GM12873 (cell line): ENCODE measurements around the gene COA7.

ENCODE experiments used
- CTCF ChIP-seq: IDR thresholded peaks from 2 replicates; pipeline ENCODE4 v1.5.1; 2012; ENCODE audit warnings: low read depth, mild to moderate bottlenecking, moderate library complexity, low read length, control low read depth; ENCODE audit not compliant: insufficient read depth; ENCODE audit errors: missing control alignments

COA7 gene

DNA sequence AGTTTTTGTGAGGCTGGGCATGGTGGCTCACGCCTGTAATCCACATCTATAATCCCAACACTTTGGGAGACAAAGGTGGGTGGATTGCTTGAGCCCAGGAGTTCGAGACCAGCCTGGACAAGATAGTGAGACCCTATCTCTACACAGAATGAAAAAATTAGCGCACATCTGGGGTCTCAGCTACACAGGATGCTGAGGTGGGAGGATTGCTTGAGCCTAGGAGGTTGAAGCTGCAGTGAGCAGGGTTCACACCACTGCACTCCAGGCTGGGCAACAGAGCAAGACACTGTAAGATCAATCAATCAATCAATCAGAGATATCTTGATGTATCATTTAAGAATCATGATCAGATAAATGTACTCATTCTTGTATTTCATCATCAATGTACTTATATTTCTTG is 35.2 kb upstream of the COA7 start:
- no peak for TF ChIP-seq CTCF

DNA sequence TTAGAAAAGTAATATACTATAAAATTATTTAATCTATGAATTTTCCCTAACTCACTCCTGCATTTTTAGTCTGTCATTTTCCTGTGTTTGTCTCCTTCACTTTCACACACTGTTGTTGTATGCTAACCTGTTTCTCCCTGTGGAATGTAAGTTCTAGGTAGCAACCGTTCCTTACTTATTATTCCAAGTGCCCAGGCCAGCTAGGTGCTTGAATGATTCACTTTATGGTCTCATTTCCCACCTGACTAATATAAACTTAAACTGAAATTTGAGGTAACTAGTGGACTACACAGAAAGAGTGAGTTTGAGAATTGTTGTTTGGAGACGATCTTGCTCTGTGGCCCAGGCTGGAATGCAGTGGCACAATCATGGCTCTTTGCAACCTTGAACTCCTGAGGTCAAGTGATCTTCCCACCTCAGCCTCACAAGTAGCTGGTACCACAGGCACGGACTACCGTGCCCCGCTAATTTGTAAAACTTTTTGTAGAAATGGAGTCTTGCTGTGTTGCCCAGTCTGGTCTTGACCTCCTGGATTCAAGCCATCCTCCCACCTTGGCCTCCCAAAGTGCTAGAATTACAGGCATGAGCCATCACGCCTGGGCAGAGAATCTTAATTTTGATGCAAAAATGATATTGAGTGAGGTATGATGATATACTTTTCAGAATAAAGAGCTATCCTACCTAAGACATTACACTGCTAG is 30.0 kb upstream of the COA7 start:
- no peak for TF ChIP-seq CTCF

GRCh38 chr1:52727114-52727586 is 29.0 kb upstream of the COA7 start:
- no peak for TF ChIP-seq CTCF

- TF ChIP-seq CTCF, result no peak
These were observed 28.3 kb upstream of the COA7 start, which contains the start of gene ZYG11B for GRCh38 chr1:52726265-52727113. ZYG11B (plus strand) TSS chr1:52726453; CDS start chr1:52726654, 201 bp downstream.

GRCh38 chr1:52725903-52726264 is 27.7 kb upstream of the COA7 start:
- TF ChIP-seq CTCF, result no peak

DNA sequence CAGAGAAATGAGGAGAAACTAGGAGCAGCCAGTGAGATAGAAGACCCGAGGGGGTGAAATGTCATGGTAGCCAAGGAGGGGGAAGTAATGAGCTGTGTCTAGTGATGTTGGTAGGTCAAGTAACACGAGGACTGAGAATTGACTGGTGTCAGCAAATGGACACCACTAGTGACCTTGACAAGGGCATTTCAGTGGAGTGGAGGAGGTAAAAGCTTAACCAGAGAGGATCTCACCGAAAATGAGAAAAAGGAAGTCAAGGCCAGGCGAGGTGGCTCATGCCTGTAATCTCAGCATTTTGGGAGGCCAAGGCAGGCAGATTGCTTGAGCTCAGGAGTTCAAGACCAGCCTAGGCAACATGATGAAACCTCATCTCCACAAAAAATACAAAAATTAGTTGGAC is 25.1 kb upstream of the COA7 start:
- TF ChIP-seq CTCF, result no peak

DNA sequence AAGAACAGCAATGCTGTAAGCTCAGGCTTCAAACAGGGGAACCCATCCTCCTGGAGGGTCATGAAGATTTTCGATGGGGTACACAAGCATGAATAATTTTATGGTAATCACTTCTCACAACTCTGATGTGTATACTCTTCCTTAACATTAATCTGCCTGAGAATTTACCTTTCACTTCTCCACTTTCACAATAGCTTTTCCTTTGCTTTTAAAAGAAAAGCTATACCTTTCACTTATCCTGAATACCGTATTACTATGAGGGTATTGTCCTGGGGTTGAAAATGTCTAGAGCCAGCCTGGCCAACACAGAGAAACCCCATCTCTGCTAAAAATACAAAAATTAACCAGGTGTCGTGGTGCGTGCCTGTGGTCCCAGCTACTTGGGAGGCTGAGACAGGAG is 15.4 kb upstream of the COA7 start:
- no peak for TF ChIP-seq CTCF
